Tibial nerve (tissue), 4 donors: ENCODE results near the gene AKNA. TPM values are rescaled to one million over a fixed set of nuclear protein-coding genes. Genes with fewer than 3 reads are reported as not detected.

Source experiments
- DNase-seq, 2 donors: peaks; one replicate each; pipeline ENCODE4 v3.0.0-alpha.2; 2019; ENCODE audit warnings: low spot score in 2 of 2
- H3K27ac ChIP-seq, 4 donors: fragments of 200-600 bp; sonication (generic) in 3 of 4; one replicate each; pipeline ENCODE4 v1.5.1; 2017 to 2019; ENCODE audit warnings: mild to moderate bottlenecking in 1 of 4
- H3K27me3 ChIP-seq, 2 donors: fragments of 200-600 bp; sonication (generic) in 1 of 2; one replicate each; pipeline versions ENCODE4 v1.5.1 to v1.6.0; 2017 to 2019
- H3K36me3 ChIP-seq, 3 donors: fragments of 200-600 bp; sonication (generic); one replicate each; pipeline ENCODE4 v1.5.1; 2018 to 2019
- H3K4me1 ChIP-seq, 4 donors: fragments of 200-600 bp; sonication (generic) in 3 of 4; one replicate each; pipeline ENCODE4 v1.5.1; 2017 to 2019
- H3K4me3 ChIP-seq, 4 donors: fragments of 200-600 bp; sonication (generic) in 3 of 4; one replicate each; pipeline ENCODE4 v1.5.1; 2017 to 2019; ENCODE audit warnings: mild to moderate bottlenecking in 1 of 4, moderate library complexity in 1 of 4
- H3K9me3 ChIP-seq, 4 donors: fragments of 200-600 bp; sonication (generic) in 3 of 4; one replicate each; pipeline ENCODE4 v1.5.1; 2017 to 2019
- CTCF ChIP-seq, 5 experiments: fragments of 200-600 bp in 3 of 5; fragments of 450-650 bp in 2 of 5; sonication (generic) in 3 of 5; IDR thresholded peaks; one replicate each; pipeline ENCODE4 v1.5.1; 2016 to 2019; ENCODE audit warnings: antibody characterized with exemption in 5 of 5, mild to moderate bottlenecking in 3 of 5, moderate library complexity in 2 of 5
- EP300 ChIP-seq, 2 donors: sonication (generic); formaldehyde crosslinking; IDR thresholded peaks; one replicate each; pipeline ENCODE4 v1.6.1; 2017; ENCODE audit warnings: antibody characterized with exemption in 2 of 2, mild to moderate bottlenecking in 1 of 2
- POLR2A ChIP-seq, 2 donors: fragments of 450-650 bp; IDR thresholded peaks; one replicate each; pipeline ENCODE4 v1.6.1; 2017; ENCODE audit warnings: antibody characterized with exemption in 2 of 2, mild to moderate bottlenecking in 2 of 2, moderate library complexity in 2 of 2
- WGBS, 2 donors: methylation state at CpG; one replicate each; pipeline ENCODE4 v1.1.5; 2018; 5-methylcytosine and 5-hydroxymethylcytosine counted together
- total RNA-seq, 4 donors: library from RNA; depleted of rRNA; stranded (reverse); fragments of >200 nt; gene quantifications; one replicate each; pipeline ENCODE4 v1.1.0, GENCODE V29; 2016

AKNA gene
- total RNA-seq, 4 donors from 2014 or later, result 23.6 to 42.2 (median 36.6) TPM

DNA sequence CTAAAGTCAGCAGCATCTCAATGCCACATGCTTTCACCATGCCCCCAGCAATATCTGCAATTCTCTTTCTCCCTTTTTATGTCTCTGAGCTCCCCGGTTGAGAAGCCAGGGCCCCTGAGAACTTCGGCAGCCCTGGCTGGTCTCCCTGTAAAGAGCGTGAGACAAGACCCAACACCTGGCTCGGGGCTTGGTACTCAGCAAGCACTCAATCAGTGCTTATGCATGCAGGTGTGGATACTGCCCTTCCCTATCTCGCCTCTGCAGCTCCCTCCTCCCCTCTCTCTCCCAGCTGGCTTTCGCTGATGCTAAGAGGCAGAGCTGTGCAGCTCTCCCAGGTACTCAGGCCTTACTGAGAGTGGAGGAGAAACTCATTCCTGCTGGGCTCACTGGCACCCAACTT lies 41.7 kb upstream of the AKNA start:
- no peak for DNase-seq
- Histone ChIP-seq H3K27ac (no peak overlapping the region), H3K9me3 (no peaks in the 10 kb centered on the region), H3K4me3 (no peak overlapping the region), H3K27me3 (no peaks in the 10 kb centered on the region), H3K36me3 (no peaks in the 10 kb centered on the region), H3K4me1 (no peaks in the 10 kb centered on the region)
- WGBS, 2 donors, result 82 to 91% methylated on average over 6 of the region's 6 CpGs
- no peak for TF ChIP-seq POLR2A (IDR thresholded peaks at IDR 0.05)
- no peak for TF ChIP-seq EP300 (IDR thresholded peaks at IDR 0.05)
- no peak for TF ChIP-seq CTCF (IDR thresholded peaks at IDR 0.05)

- H3K9me3 ChIP-seq, result no peaks in the 10 kb centered on the region
- no peaks in the 10 kb centered on the region for H3K4me1 ChIP-seq
- 84 to 85% methylated on average over 8 of the region's 8 CpGs for WGBS, 2 donors
- H3K27ac ChIP-seq, result no peak overlapping the region
- H3K4me3 ChIP-seq, result no peak overlapping the region
- TF ChIP-seq POLR2A (IDR thresholded peaks at IDR 0.05), result no peak
- no peak for TF ChIP-seq EP300 (IDR thresholded peaks at IDR 0.05)
- no peak for TF ChIP-seq CTCF (IDR thresholded peaks at IDR 0.05)
- no peaks in the 10 kb centered on the region for H3K36me3 ChIP-seq
- DNase-seq, result no peak
- no peaks in the 10 kb centered on the region for H3K27me3 ChIP-seq
Observed at GRCh38 chr9:114428466-114428865, 40.7 kb upstream of the AKNA start.

DNA sequence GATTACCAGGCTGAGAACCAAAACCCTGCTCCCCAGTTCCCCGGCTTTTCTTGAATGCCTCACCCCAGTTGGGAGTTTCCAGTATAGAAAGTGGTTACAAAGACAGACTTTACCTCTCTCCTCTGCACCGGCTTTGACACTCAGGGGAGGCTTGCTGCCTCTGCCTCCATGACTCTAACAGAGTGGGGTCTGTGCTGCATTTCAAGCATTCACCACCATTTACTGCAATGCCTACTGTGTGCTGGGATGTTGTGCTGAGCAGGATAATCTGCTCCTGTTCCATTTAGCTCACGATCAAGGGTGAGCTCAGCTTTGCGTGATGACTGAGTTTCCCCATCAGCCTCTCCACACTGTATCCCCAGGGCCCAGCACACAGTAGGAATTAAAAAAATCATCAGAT lies 39.9 kb upstream of the AKNA start:
- no peak overlapping the region for H3K27ac ChIP-seq
- 81 to 85% methylated on average over 4 of the region's 4 CpGs for WGBS, 2 donors

GRCh38 chr9:114426046-114426948 lies 38.5 kb upstream of the AKNA start:
- Histone ChIP-seq H3K4me3 (no peak overlapping the region), H3K4me1 (no peaks in the 10 kb centered on the region), H3K9me3 (no peaks in the 10 kb centered on the region), H3K27me3 (no peaks in the 10 kb centered on the region), H3K27ac (no peak overlapping the region), H3K36me3 (no peaks in the 10 kb centered on the region)
- DNase-seq, result no peak
- 85% methylated on average over 16 to 18 of the region's 18 CpGs for WGBS, 2 donors
- no peak for TF ChIP-seq EP300 (IDR thresholded peaks at IDR 0.05)
- no peak for TF ChIP-seq POLR2A (IDR thresholded peaks at IDR 0.05)
- TF ChIP-seq CTCF (IDR thresholded peaks at IDR 0.05), result no peak

More for the DNA sequence above, 39.9 kb upstream of the AKNA start:
- H3K4me3 ChIP-seq, result no peak overlapping the region
- H3K27me3 ChIP-seq, result no peaks in the 10 kb centered on the region
- TF ChIP-seq CTCF (IDR thresholded peaks at IDR 0.05), result no peak
- TF ChIP-seq POLR2A (IDR thresholded peaks at IDR 0.05), result no peak
- TF ChIP-seq EP300 (IDR thresholded peaks at IDR 0.05), result no peak
- H3K36me3 ChIP-seq, result no peaks in the 10 kb centered on the region
- H3K4me1 ChIP-seq, result no peaks in the 10 kb centered on the region
- H3K9me3 ChIP-seq, result no peaks in the 10 kb centered on the region
- no peak for DNase-seq

- DNase-seq, result no peak
- H3K27ac ChIP-seq, result no peak overlapping the region
- no peaks in the 10 kb centered on the region for H3K9me3 ChIP-seq
- no peak overlapping the region for H3K4me3 ChIP-seq
- H3K27me3 ChIP-seq, result no peaks in the 10 kb centered on the region
- TF ChIP-seq POLR2A (IDR thresholded peaks at IDR 0.05), result no peak
- H3K36me3 ChIP-seq, result no peaks in the 10 kb centered on the region
- 84% methylated on average over 11 of the region's 11 CpGs for WGBS, 2 donors
- H3K4me1 ChIP-seq, result no peaks in the 10 kb centered on the region
Observed at GRCh38 chr9:114425126-114425525, 37.3 kb upstream of the AKNA start.
